Upper lobe of left lung (tissue), 4 donors: Measurements from ENCODE around the gene C1S.

Experiments
- EP300 ChIP-seq, 4 donors: sonication (generic); formaldehyde crosslinking; IDR thresholded peaks; one replicate each; pipeline ENCODE4 v1.5.1; 2017; ENCODE audit warnings: antibody characterized with exemption in 4 of 4, control low read depth in 2 of 4
- POLR2A ChIP-seq, 4 donors: fragments of 450-650 bp; IDR thresholded peaks; one replicate each; pipeline ENCODE4 v1.5.1; 2016 to 2017; ENCODE audit warnings: antibody characterized with exemption in 4 of 4, mild to moderate bottlenecking in 2 of 4
- POLR2AphosphoS5 ChIP-seq, 2 donors: sonication (generic); formaldehyde crosslinking; IDR thresholded peaks; one replicate each; pipeline ENCODE4 v1.5.1; 2017; ENCODE audit warnings: antibody characterized with exemption in 2 of 2
- TF ChIP-seq, protein P1 (sequence below), 6 experiments: fragments of 450-650 bp in 4 of 6; fragments of 200-600 bp in 2 of 6; sonication (generic) in 2 of 6; IDR thresholded peaks; one replicate each; pipeline ENCODE4 v1.5.1; 2016 to 2019; ENCODE audit warnings: antibody characterized with exemption in 6 of 6

DNA sequence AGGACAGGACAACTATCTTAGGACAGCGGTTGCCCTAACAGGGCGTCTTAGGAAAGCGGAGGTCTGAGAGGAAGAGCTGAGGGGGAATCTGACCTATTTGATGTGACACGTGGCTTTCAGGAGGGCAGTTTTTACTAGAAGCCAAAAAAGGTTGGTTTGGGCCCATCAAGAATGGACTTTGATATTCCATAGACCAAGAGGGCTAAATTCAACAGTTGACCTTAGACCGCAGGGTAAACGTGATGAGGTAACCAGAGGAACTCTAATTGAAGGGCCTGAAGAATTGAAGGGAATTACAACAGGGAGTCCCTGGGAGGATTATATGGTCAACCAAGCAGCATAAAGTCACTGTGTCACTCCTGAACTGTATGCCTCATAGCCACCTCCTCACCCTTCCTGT is 11.5 kb downstream of the C1S start:
- TF ChIP-seq, protein P1, sequence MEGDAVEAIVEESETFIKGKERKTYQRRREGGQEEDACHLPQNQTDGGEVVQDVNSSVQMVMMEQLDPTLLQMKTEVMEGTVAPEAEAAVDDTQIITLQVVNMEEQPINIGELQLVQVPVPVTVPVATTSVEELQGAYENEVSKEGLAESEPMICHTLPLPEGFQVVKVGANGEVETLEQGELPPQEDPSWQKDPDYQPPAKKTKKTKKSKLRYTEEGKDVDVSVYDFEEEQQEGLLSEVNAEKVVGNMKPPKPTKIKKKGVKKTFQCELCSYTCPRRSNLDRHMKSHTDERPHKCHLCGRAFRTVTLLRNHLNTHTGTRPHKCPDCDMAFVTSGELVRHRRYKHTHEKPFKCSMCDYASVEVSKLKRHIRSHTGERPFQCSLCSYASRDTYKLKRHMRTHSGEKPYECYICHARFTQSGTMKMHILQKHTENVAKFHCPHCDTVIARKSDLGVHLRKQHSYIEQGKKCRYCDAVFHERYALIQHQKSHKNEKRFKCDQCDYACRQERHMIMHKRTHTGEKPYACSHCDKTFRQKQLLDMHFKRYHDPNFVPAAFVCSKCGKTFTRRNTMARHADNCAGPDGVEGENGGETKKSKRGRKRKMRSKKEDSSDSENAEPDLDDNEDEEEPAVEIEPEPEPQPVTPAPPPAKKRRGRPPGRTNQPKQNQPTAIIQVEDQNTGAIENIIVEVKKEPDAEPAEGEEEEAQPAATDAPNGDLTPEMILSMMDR (IDR thresholded peaks at IDR 0.05), result no peak
- no peak for TF ChIP-seq POLR2AphosphoS5 (IDR thresholded peaks at IDR 0.05)
- no peak for TF ChIP-seq POLR2A (IDR thresholded peaks at IDR 0.05)
- TF ChIP-seq EP300 (IDR thresholded peaks at IDR 0.05), result no peak
